Measurements from ENCODE around the gene AHNAK2.

AHNAK2 gene

DNA sequence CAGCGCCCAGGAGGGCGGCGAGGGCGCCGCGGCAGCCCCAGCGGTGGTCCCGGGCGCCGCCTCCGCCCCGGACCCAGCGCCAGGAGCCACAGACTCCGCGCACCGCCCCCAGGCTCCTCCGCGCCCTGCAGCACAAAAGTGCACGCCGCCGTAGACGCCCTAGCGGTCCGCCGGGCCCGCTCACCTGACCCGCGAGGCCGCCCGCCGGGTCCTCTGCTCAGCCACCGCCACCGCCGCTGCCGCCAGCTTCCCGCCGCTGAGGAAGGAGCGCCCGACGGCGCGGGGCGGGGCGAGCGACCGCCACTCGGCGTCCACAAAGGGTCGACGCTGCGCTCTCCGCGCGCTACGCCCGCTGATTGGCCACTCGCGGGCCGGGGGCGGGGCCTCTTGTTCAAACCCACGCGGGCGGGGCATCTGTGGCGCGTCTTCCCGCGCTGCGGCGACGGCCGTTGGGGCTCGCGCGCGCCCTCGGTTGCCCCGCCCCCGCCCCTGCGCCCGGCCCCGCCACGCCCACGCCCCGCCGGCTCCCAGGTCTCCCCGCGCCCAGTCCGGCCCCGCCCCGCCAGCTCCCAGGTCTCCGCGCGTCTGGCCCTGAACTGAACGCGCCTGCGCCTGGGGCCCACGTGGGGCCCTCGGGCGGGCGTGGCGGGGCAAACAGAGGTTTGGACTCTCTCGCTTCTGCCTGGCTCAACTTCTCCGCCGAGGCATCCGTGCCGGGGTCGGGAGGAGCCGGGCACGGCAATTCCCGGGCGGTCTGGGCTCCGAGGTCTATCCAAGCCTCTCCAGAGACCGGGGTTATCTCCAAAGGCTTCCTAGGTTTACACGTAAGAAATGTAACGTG, 42.9 kb upstream of the AHNAK2 start, which contains the start of gene CDCA4:
CDCA4 (minus strand) TSS at position 269 of the 841 bp plus-strand sequence. CDS start 9,154 bp downstream, outside the sequence.
- Histone ChIP-seq H3K4me3 (ENCODE audit: low read length) (peak within 1 kb of the TSS; percentile 82), H3K27me3 (replicated peaks; ENCODE audit: insufficient read depth, low read length) (no peaks in the 10 kb centered on the region), H3K27ac (ENCODE audit: low read length) (peak within 1 kb of the TSS; percentile 69), H4K20me1 (ENCODE audit: insufficient read depth, low read length) (peaks cover 13% of the 10 kb centered on the region), H2AFZ (ENCODE audit: low read length) (peak within 1 kb of the TSS; percentile 78), H3K4me2 (ENCODE audit: low read depth, low read length) (peak within 1 kb of the TSS; percentile 77), H3F3A (ENCODE audit: insufficient read depth, low read length) (peaks cover 6% of the 10 kb centered on the region), H3K4me1 (ENCODE audit: low read length) (peaks cover 14% of the 10 kb centered on the region), H3K36me3 (replicated peaks; ENCODE audit: insufficient read depth, low read length) (no peaks in the 10 kb centered on the region), H3K9me3 (replicated peaks; ENCODE audit: insufficient read depth, low read length) (no peaks in the 10 kb centered on the region), H3K79me2 (ENCODE audit: low read length) (peaks cover 45% of the 10 kb centered on the region), H3K9me2 (replicated peaks; ENCODE audit: insufficient read depth, low read length) (no peaks in the 10 kb centered on the region), H3K9ac (ENCODE audit: low read length) (peak within 1 kb of the TSS; percentile 80)
- peak; percentile 92 for DNase-seq
- TF ChIP-seq EZH2phosphoT487 (IDR thresholded peaks at IDR 0.05; ENCODE audit: low read length) = no peak
- TF ChIP-seq EZH2 (optimal IDR thresholded peaks at IDR 0.05; ENCODE audit: low read depth, low read length) = no peak
- TF ChIP-seq, protein P1, sequence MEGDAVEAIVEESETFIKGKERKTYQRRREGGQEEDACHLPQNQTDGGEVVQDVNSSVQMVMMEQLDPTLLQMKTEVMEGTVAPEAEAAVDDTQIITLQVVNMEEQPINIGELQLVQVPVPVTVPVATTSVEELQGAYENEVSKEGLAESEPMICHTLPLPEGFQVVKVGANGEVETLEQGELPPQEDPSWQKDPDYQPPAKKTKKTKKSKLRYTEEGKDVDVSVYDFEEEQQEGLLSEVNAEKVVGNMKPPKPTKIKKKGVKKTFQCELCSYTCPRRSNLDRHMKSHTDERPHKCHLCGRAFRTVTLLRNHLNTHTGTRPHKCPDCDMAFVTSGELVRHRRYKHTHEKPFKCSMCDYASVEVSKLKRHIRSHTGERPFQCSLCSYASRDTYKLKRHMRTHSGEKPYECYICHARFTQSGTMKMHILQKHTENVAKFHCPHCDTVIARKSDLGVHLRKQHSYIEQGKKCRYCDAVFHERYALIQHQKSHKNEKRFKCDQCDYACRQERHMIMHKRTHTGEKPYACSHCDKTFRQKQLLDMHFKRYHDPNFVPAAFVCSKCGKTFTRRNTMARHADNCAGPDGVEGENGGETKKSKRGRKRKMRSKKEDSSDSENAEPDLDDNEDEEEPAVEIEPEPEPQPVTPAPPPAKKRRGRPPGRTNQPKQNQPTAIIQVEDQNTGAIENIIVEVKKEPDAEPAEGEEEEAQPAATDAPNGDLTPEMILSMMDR (IDR thresholded peaks at IDR 0.05; ENCODE audit: low read length) = no peak

GRCh38 chr14:105019861-105020814, 42.0 kb upstream of the AHNAK2 start:
- no peaks in the 10 kb centered on the region for H3K9me2 ChIP-seq (replicated peaks; ENCODE audit: insufficient read depth, low read length)
- H3K4me1 ChIP-seq (ENCODE audit: low read length) = peaks cover 14% of the 10 kb centered on the region
- H3K9ac ChIP-seq (ENCODE audit: low read length) = peak overlapping the region; percentile 71
- no peaks in the 10 kb centered on the region for H3K36me3 ChIP-seq (replicated peaks; ENCODE audit: insufficient read depth, low read length)
- peaks cover 20% of the 10 kb centered on the region for H4K20me1 ChIP-seq (ENCODE audit: insufficient read depth, low read length)
- no peaks in the 10 kb centered on the region for H3K9me3 ChIP-seq (replicated peaks; ENCODE audit: insufficient read depth, low read length)
- H3F3A ChIP-seq (ENCODE audit: insufficient read depth, low read length) = peaks cover 6% of the 10 kb centered on the region
- H3K4me3 ChIP-seq (ENCODE audit: low read length) = peak overlapping the region; percentile 82
- peaks cover 54% of the 10 kb centered on the region for H3K79me2 ChIP-seq (ENCODE audit: low read length)
- H3K27ac ChIP-seq (ENCODE audit: low read length) = peak overlapping the region; percentile 49; the same call in 1 of the 2 replicates
- H3K27me3 ChIP-seq (replicated peaks; ENCODE audit: insufficient read depth, low read length) = no peaks in the 10 kb centered on the region
- H2AFZ ChIP-seq (ENCODE audit: low read length) = no peak overlapping the region
- TF ChIP-seq EZH2phosphoT487 (IDR thresholded peaks at IDR 0.05; ENCODE audit: low read length) (no peak), EZH2 (optimal IDR thresholded peaks at IDR 0.05; ENCODE audit: low read depth, low read length) (no peak)
- TF ChIP-seq, protein P1 (IDR thresholded peaks at IDR 0.05; ENCODE audit: low read length) = no peak
- H3K4me2 ChIP-seq (ENCODE audit: low read depth, low read length) = peak overlapping the region; percentile 76
- peak; percentile 30 for DNase-seq

GRCh38 chr14:105018414-105018813, 40.2 kb upstream of the AHNAK2 start:
- no peak overlapping the region for H3K4me2 ChIP-seq (ENCODE audit: low read depth, low read length)
- no peak overlapping the region for H2AFZ ChIP-seq (ENCODE audit: low read length)
- peaks cover 6% of the 10 kb centered on the region for H3F3A ChIP-seq (ENCODE audit: insufficient read depth, low read length)
- H3K79me2 ChIP-seq (ENCODE audit: low read length) = peaks cover 71% of the 10 kb centered on the region
- peaks cover 14% of the 10 kb centered on the region for H3K4me1 ChIP-seq (ENCODE audit: low read length)
- no peaks in the 10 kb centered on the region for H3K27me3 ChIP-seq (replicated peaks; ENCODE audit: insufficient read depth, low read length)
- H3K9me3 ChIP-seq (replicated peaks; ENCODE audit: insufficient read depth, low read length) = no peaks in the 10 kb centered on the region
- no peak overlapping the region for H3K27ac ChIP-seq (ENCODE audit: low read length)
- H4K20me1 ChIP-seq (ENCODE audit: insufficient read depth, low read length) = peaks cover 34% of the 10 kb centered on the region
- H3K36me3 ChIP-seq (replicated peaks; ENCODE audit: insufficient read depth, low read length) = no peaks in the 10 kb centered on the region
- H3K9ac ChIP-seq (ENCODE audit: low read length) = no peak overlapping the region
- DNase-seq = no peak
- no peak overlapping the region for H3K4me3 ChIP-seq (ENCODE audit: low read length)
- no peaks in the 10 kb centered on the region for H3K9me2 ChIP-seq (replicated peaks; ENCODE audit: insufficient read depth, low read length)
- TF ChIP-seq EZH2 (optimal IDR thresholded peaks at IDR 0.05; ENCODE audit: low read depth, low read length) = no peak
- TF ChIP-seq, protein P1 (IDR thresholded peaks at IDR 0.05; ENCODE audit: low read length) = no peak
- TF ChIP-seq EZH2phosphoT487 (IDR thresholded peaks at IDR 0.05; ENCODE audit: low read length) = no peak

Data from MM.1S (cell line).